PC-9 (cell line): Measurements from ENCODE around the gene KIAA1671. TPM values are rescaled to one million over a fixed set of nuclear protein-coding genes. Genes with fewer than 3 reads are reported as not detected.
A peak's percentile ranks its signal among the peaks of the same experiment; 100 is the strongest.

ENCODE experiments used
- BruUV-seq: library from RNA; stranded (reverse); fragments of 400-500 nt; replicated peaks from 2 replicates; lab custom pipeline; 2021; lab: Mats Ljungman, UMichigan
- CTCF ChIA-PET: fragments of 300-600 bp; sonication (Branson Sonifier 250); formaldehyde crosslinking; loops from one replicate; lab custom pipeline; 2022; ENCODE audit warnings: antibody characterized with exemption; lab: Charles Lee
- POLR2A ChIA-PET: fragments of 300-600 bp; sonication (Branson Sonifier 250); formaldehyde crosslinking; loops from one replicate; lab custom pipeline; 2022; ENCODE audit warnings: antibody characterized with exemption; ENCODE audit not compliant: unreplicated experiment; lab: Charles Lee
- DNase-seq, 2 experiments: peaks; one replicate each; pipeline versions ENCODE4 v3.0.0 to v3.0.0-alpha.2; 2015 to 2022; ENCODE audit warnings: mixed read lengths in 1 of 2
- H2AFZ ChIP-seq: fragments of 200-600 bp; sonication (generic); 2 replicates; pipeline ENCODE4 v1.8.1; 2017; ENCODE audit warnings: antibody characterized with exemption
- H3F3A ChIP-seq: fragments of 200-600 bp; sonication (generic); 2 replicates; pipeline ENCODE4 v1.8.1; 2017; ENCODE audit warnings: antibody characterized with exemption, mild to moderate bottlenecking, low read depth; ENCODE audit not compliant: insufficient read depth
- H3K27ac ChIP-seq: fragments of 200-600 bp; sonication (generic); 2 replicates; pipeline ENCODE4 v1.6.1; 2016; ENCODE audit warnings: mixed run types
- H3K27me3 ChIP-seq: fragments of 200-600 bp; sonication (generic); 2 replicates; pipeline ENCODE4 v1.6.1; 2016; ENCODE audit warnings: low read depth, mixed run types; ENCODE audit not compliant: insufficient read depth
- H3K36me3 ChIP-seq: fragments of 200-600 bp; sonication (generic); 2 replicates; pipeline ENCODE4 v1.6.1; 2016; ENCODE audit warnings: low read depth, mixed run types
- H3K4me1 ChIP-seq: fragments of 200-600 bp; sonication (generic); replicated peaks from 2 replicates; pipeline ENCODE4 v1.6.1; 2016; ENCODE audit warnings: mixed run types; ENCODE audit not compliant: insufficient read depth
- H3K4me2 ChIP-seq: fragments of 200-600 bp; sonication (generic); 2 replicates; pipeline ENCODE4 v1.6.1; 2017; ENCODE audit warnings: mixed run types
- H3K4me3 ChIP-seq: fragments of 200-600 bp; sonication (generic); 2 replicates; pipeline ENCODE4 v1.6.1; 2016; ENCODE audit warnings: mixed run types
- H3K79me2 ChIP-seq: fragments of 200-600 bp; sonication (generic); 2 replicates; pipeline ENCODE4 v1.6.1; 2017; ENCODE audit warnings: low read depth, mixed run types
- H3K9me2 ChIP-seq: fragments of 200-600 bp; sonication (generic); 2 replicates; pipeline ENCODE4 v1.8.1; 2017; ENCODE audit warnings: mild to moderate bottlenecking; ENCODE audit not compliant: insufficient read depth
- H3K9me3 ChIP-seq: fragments of 200-600 bp; sonication (generic); 2 replicates; pipeline ENCODE4 v1.8.1; 2016; ENCODE audit warnings: low read depth; ENCODE audit not compliant: insufficient read depth
- H4K20me1 ChIP-seq: fragments of 200-600 bp; sonication (generic); 2 replicates; pipeline ENCODE4 v1.8.1; 2017; ENCODE audit not compliant: insufficient read depth
- CTCF ChIP-seq: fragments of 200-600 bp; sonication (generic); conservative IDR thresholded peaks from 2 replicates; pipeline ENCODE4 v1.6.1; 2017; ENCODE audit warnings: mixed run types, antibody characterized with exemption, mild to moderate bottlenecking, moderate library complexity
- EZH2 ChIP-seq: fragments of 200-600 bp; sonication (generic); IDR thresholded peaks from 2 replicates; pipeline ENCODE4 v1.8.0; 2017; ENCODE audit warnings: antibody characterized with exemption, low read depth
- intact Hi-C: fragments of 100-400 bp; cut with micrococcal nuclease; formaldehyde crosslinking; loops from one replicate; pipeline ENCODE4 v1.10.0; 2022; ENCODE audit not compliant: unreplicated experiment
- total RNA-seq: library from RNA; stranded (reverse); gene quantifications from 2 replicates; pipeline ENCODE4 v1.2.3, GENCODE V29; 2021

Gene KIAA1671
- total RNA-seq, 1 experiment from 2014 or later = 44.3 TPM

DNA sequence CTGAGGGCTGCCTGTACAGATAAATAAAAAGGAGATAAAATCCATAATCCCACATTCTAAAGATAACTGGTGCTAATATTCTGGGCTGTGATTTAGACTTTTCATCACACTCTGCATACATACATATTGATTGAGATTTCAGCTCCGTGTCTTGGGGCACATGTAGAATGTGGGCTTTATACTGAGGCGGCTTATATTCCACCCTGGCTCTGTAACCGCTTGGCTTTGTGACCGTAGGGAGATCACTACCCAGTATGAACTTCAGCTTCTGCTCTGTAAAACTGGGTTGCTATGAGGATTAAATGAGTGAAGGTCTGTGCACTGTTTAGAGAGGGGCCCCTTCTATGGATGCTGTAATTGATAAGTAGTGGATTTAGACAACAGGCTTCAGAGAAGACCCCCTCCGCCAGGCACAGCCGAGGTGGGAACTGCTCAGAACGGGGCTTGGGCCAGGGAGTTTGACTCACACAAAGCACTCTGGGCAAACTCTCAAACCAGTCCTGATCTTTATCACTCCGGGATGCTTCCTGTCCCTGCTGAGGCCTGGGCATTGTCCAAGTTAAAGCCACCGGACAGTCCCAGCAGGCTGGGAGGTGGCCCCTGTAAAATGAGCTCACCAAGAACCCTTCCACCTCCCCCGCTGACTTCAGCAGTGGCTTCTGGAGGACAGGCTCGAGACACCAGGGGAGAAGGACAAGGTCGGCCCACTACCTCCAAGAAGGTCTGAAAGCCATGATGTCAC is 17.2 kb downstream of the KIAA1671 start:
- no peaks in the 10 kb centered on the region for H3K9me3 ChIP-seq
- BruUV-seq = no TSS peak
- DNase-seq = peak; percentile 75 to 88
- ChIA-PET POLR2A (interaction anchor here (0.5 to 0.6 kb wide), 2 partner anchors 33 to 58 kb away, joined by 5 to 9 read pairs; no protein-coding TSS in a partner anchor), CTCF (interaction anchor here (0.7 kb wide), 1 partner anchor 184 kb away, joined by 3 read pairs; no protein-coding TSS in a partner anchor)
- no peak for TF ChIP-seq EZH2
- no peak for TF ChIP-seq CTCF
- intact Hi-C loops = no loop called here
- H3F3A ChIP-seq = peaks cover 52% of the 10 kb centered on the region
- peak overlapping the region; percentile 70 for H3K4me2 ChIP-seq
- peaks cover 60% of the 10 kb centered on the region for H3K4me1 ChIP-seq
- H3K27me3 ChIP-seq = no peaks in the 10 kb centered on the region
- 0 out of 2 replicates have a peak, but pooled peaks cover 5% of the 10 kb centered on the region for H4K20me1 ChIP-seq
- peak overlapping the region; percentile 78 for H3K27ac ChIP-seq
- no peaks in the 10 kb centered on the region for H3K36me3 ChIP-seq
- no peak overlapping the region for H2AFZ ChIP-seq
- no peak overlapping the region; the same call in 1 of the 2 replicates for H3K4me3 ChIP-seq
- no peaks in the 10 kb centered on the region for H3K9me2 ChIP-seq
- H3K79me2 ChIP-seq = peaks cover 66% of the 10 kb centered on the region

GRCh38 chr22:24972369-24972768 is 19.9 kb downstream of the KIAA1671 start:
- H2AFZ ChIP-seq = no peak overlapping the region
- DNase-seq = no peak
- H3K27me3 ChIP-seq = no peaks in the 10 kb centered on the region
- no peak overlapping the region for H3K27ac ChIP-seq
- no peaks in the 10 kb centered on the region for H3K36me3 ChIP-seq
- H3K9me3 ChIP-seq = no peaks in the 10 kb centered on the region
- intact Hi-C loops = no loop called here
- H4K20me1 ChIP-seq = peaks cover 5% of the 10 kb centered on the region; the same call in 1 of the 2 replicates
- H3K4me2 ChIP-seq = no peak overlapping the region
- no TSS peak for BruUV-seq
- H3F3A ChIP-seq = peaks cover 26% of the 10 kb centered on the region
- no peaks in the 10 kb centered on the region for H3K9me2 ChIP-seq
- CTCF ChIA-PET = interaction anchor here (0.7 kb wide), 1 partner anchor 14 kb away, joined by 13 read pairs; no protein-coding TSS in a partner anchor
- POLR2A ChIA-PET = no interaction called here
- H3K79me2 ChIP-seq = peaks cover 65% of the 10 kb centered on the region
- peaks cover 34% of the 10 kb centered on the region for H3K4me1 ChIP-seq
- TF ChIP-seq CTCF (no peak), EZH2 (no peak)
- no peak overlapping the region for H3K4me3 ChIP-seq

DNA sequence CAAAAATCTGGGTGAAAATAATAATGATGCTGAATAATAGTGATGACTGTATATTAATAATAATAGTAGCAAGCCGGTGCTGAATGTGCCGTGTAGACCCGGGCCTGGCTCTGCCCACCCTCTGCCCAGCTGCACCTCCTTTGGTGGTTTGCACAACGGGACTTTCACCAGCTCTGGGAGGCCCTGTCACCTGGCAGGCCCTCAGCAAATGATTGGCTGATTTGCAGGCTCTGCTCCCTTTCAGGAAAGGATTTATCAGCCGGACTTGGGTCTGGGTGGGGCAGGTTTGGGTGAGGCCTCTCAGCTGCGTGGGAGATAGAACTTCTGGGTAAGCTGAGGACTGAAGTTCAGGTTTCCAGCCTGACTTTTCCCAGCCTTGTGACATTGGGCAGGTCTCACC is 21.4 kb downstream of the KIAA1671 start:
- Histone ChIP-seq H3K27ac (no peak overlapping the region), H3K9me3 (no peaks in the 10 kb centered on the region), H3K27me3 (no peaks in the 10 kb centered on the region), H3K9me2 (no peaks in the 10 kb centered on the region), H4K20me1 (peaks cover 6% of the 10 kb centered on the region; the same call in 1 of the 2 replicates), H3K79me2 (peaks cover 53% of the 10 kb centered on the region), H3K36me3 (no peaks in the 10 kb centered on the region), H3F3A (peaks cover 14% of the 10 kb centered on the region; the same call in 1 of the 2 replicates), H3K4me1 (peaks cover 19% of the 10 kb centered on the region), H3K4me3 (no peak overlapping the region), H2AFZ (no peak overlapping the region), H3K4me2 (no peak overlapping the region)
- POLR2A ChIA-PET = interaction anchor here (0.5 kb wide), 1 partner anchor 18 kb away, joined by 3 read pairs; no protein-coding TSS in a partner anchor
- no peak for TF ChIP-seq CTCF
- no peak for TF ChIP-seq EZH2
- CTCF ChIA-PET = no interaction called here
- DNase-seq = no peak
- intact Hi-C loops = no loop called here
- BruUV-seq = no TSS peak
